Measurements from ENCODE around the gene GNA12. TPM values are rescaled to one million over a fixed set of nuclear protein-coding genes. Genes with fewer than 3 reads are reported as not detected.

GNA12 gene
- polyA plus RNA-seq, 1 donor (not counting 4 experiments of a cell fraction or from before 2014, with no cell fraction given), result 35.5 TPM

DNA sequence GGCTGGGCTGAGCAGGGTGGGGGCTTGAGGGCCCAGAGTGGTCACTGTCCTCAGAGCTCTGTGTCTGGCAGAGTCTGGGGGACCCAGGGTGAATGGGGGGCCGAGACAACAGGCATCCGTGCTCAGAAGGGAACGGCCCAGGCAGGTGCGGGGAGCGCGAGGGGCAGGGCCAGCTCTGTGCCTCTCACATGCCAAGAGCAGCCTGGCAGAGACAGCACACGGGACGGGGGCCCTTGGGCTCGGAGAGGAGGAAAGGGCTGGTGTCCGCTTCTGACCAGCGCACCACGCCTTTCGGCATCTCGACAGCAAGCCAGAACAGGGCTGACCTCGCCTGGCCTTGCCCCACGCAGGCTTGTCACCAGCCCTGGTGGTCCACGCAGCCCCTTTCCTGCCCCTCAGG, 142.7 kb downstream of the GNA12 start:
- FAIRE-seq, result no peak
- no peak overlapping the region for H3K9ac ChIP-seq (ENCODE audit: control insufficient read depth, extremely low read depth, insufficient read depth, low read length)
- dilution Hi-C loops (cut with MboI; ENCODE audit: extremely low pct_ligation_motif_present, low sequenced_read_pairs), result no loop called here
- no peaks in the 10 kb centered on the region for H3K9me1 ChIP-seq (ENCODE audit: control insufficient read depth, extremely low read depth, insufficient read depth, low read length)
- no peak for TF ChIP-seq EZH2 (IDR thresholded peaks at IDR 0.05; ENCODE audit: low read length)
- TF ChIP-seq, protein P1, sequence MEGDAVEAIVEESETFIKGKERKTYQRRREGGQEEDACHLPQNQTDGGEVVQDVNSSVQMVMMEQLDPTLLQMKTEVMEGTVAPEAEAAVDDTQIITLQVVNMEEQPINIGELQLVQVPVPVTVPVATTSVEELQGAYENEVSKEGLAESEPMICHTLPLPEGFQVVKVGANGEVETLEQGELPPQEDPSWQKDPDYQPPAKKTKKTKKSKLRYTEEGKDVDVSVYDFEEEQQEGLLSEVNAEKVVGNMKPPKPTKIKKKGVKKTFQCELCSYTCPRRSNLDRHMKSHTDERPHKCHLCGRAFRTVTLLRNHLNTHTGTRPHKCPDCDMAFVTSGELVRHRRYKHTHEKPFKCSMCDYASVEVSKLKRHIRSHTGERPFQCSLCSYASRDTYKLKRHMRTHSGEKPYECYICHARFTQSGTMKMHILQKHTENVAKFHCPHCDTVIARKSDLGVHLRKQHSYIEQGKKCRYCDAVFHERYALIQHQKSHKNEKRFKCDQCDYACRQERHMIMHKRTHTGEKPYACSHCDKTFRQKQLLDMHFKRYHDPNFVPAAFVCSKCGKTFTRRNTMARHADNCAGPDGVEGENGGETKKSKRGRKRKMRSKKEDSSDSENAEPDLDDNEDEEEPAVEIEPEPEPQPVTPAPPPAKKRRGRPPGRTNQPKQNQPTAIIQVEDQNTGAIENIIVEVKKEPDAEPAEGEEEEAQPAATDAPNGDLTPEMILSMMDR (optimal IDR thresholded peaks at IDR 0.05 in 1 of 3, IDR thresholded peaks at IDR 0.05 in 1 of 3, conservative IDR thresholded peaks at IDR 0.05 in 1 of 3; ENCODE audit: extremely low read depth in 1 of 3, insufficient read depth in 2 of 3, low read length in 3 of 3), result no peak
- H3K79me2 ChIP-seq (ENCODE audit: control insufficient read depth, insufficient read depth, low read length), result no peaks in the 10 kb centered on the region
- no peaks in the 10 kb centered on the region for H3K36me3 ChIP-seq (ENCODE audit: control insufficient read depth in 2 of 2, extremely low read depth in 1 of 2, insufficient read depth in 2 of 2, low read length in 2 of 2)
- no peaks in the 10 kb centered on the region for H3K9me3 ChIP-seq (ENCODE audit: control insufficient read depth, low read depth, low read length)
- H2AFZ ChIP-seq (ENCODE audit: control insufficient read depth, low read length), result no peak overlapping the region
- H3K4me1 ChIP-seq (ENCODE audit: control insufficient read depth, extremely low read depth, insufficient read depth, low read length), result no peaks in the 10 kb centered on the region
- H3K4me2 ChIP-seq (ENCODE audit: control insufficient read depth, extremely low read depth, insufficient read depth, low read depth, low read length), result no peak overlapping the region
- no peak for DNase-seq (ENCODE audit: low read depth, low spot score)
- H3K27me3 ChIP-seq (ENCODE audit: control insufficient read depth, extremely low read depth, insufficient read depth, low read length), result peaks cover 9% of the 10 kb centered on the region
- no peak overlapping the region for H3K4me3 ChIP-seq (ENCODE audit: control insufficient read depth in 2 of 3, extremely low read depth in 1 of 3, insufficient read depth in 2 of 3, low read depth in 1 of 3, low read length in 3 of 3)
- H4K20me1 ChIP-seq (ENCODE audit: control insufficient read depth, extremely low read depth, insufficient read depth, low read length), result no peaks in the 10 kb centered on the region
- H3K27ac ChIP-seq (ENCODE audit: control insufficient read depth, insufficient read depth, low read length), result no peak overlapping the region

DNA sequence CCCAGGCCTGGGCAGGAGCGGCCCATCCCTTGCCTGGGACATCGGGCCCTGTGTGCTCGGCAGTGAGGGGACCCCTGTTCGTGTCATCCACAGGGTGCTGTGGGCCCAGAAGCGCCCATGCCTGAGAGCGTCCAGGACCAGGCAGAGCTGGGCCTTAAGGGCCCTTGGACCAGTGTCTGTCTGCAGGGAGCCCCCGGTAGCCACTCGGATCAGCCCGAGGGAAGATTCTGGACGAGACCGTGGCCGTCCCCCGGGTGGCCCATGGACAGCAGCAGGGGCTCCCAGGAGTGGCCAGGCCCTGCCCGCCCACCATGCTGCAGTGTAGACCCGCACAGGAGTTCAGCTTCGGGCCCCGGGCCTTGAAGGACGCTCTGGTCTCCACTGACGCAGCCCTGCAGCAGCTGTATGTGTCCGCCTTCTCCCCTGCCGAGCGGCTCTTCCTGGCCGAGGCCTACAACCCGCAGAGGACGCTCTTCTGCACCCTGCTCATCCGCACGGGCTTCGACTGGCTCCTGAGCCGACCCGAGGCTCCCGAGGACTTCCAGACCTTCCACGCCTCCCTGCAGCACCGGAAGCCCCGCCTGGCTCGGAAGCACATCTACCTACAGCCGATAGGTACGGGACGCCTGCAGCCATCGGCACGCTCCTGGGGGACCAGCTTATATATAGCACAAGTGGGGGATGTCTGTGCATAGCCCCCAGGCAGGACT, 143.8 kb downstream of the GNA12 start:
- Histone ChIP-seq H4K20me1 (ENCODE audit: control insufficient read depth, extremely low read depth, insufficient read depth, low read length) (no peaks in the 10 kb centered on the region), H3K4me3 (ENCODE audit: control insufficient read depth in 2 of 3, extremely low read depth in 1 of 3, insufficient read depth in 2 of 3, low read depth in 1 of 3, low read length in 3 of 3) (no peak overlapping the region), H3K9me1 (ENCODE audit: control insufficient read depth, extremely low read depth, insufficient read depth, low read length) (no peaks in the 10 kb centered on the region), H3K9ac (ENCODE audit: control insufficient read depth, extremely low read depth, insufficient read depth, low read length) (no peak overlapping the region), H3K36me3 (ENCODE audit: control insufficient read depth in 2 of 2, extremely low read depth in 1 of 2, insufficient read depth in 2 of 2, low read length in 2 of 2) (no peaks in the 10 kb centered on the region), H3K4me1 (ENCODE audit: control insufficient read depth, extremely low read depth, insufficient read depth, low read length) (no peaks in the 10 kb centered on the region), H3K79me2 (ENCODE audit: control insufficient read depth, insufficient read depth, low read length) (no peaks in the 10 kb centered on the region), H2AFZ (ENCODE audit: control insufficient read depth, low read length) (no peak overlapping the region), H3K4me2 (ENCODE audit: control insufficient read depth, extremely low read depth, insufficient read depth, low read depth, low read length) (no peak overlapping the region), H3K27ac (ENCODE audit: control insufficient read depth, insufficient read depth, low read length) (no peak overlapping the region), H3K27me3 (ENCODE audit: control insufficient read depth, extremely low read depth, insufficient read depth, low read length) (peaks cover 9% of the 10 kb centered on the region), H3K9me3 (ENCODE audit: control insufficient read depth, low read depth, low read length) (no peaks in the 10 kb centered on the region)
- DNase-seq (ENCODE audit: low read depth, low spot score) (no peak), FAIRE-seq (no peak)
- TF ChIP-seq EZH2 (IDR thresholded peaks at IDR 0.05; ENCODE audit: low read length), result no peak
- TF ChIP-seq, protein P1 (optimal IDR thresholded peaks at IDR 0.05 in 1 of 3, IDR thresholded peaks at IDR 0.05 in 1 of 3, conservative IDR thresholded peaks at IDR 0.05 in 1 of 3; ENCODE audit: extremely low read depth in 1 of 3, insufficient read depth in 2 of 3, low read length in 3 of 3), result no peak
- dilution Hi-C loops (cut with MboI; ENCODE audit: extremely low pct_ligation_motif_present, low sequenced_read_pairs), result no loop called here

Measured in keratinocyte (primary cell).